IMR-90 (cell line): ENCODE data around the gene RASGRP2. TPM values are rescaled to one million over a fixed set of nuclear protein-coding genes. Genes with fewer than 3 reads are reported as not detected.

Source experiments
- ATAC-seq: fragments of 200-7000 bp; cut with Tn5 transposase; 2 replicates; pipeline ENCODE4 v1.9.1; 2020; ENCODE audit warnings: low read depth, mild to moderate bottlenecking, moderate library complexity
- BruUV-seq: library from RNA; stranded (reverse); fragments of 400-500 nt; replicated peaks from 2 replicates; lab custom pipeline; 2021; lab: Mats Ljungman, UMichigan
- CTCF ChIA-PET: fragments of 300-600 bp; formaldehyde crosslinking; extraction: SDS; loops from one replicate; lab custom pipeline; 2021; ENCODE audit warnings: antibody characterized with exemption; lab: Yijun Ruan, JAX
- POLR2A ChIA-PET: fragments of 300-600 bp; sonication (Branson Sonifier 250); formaldehyde crosslinking; loops from one replicate; lab custom pipeline; 2022; ENCODE audit warnings: antibody characterized with exemption; ENCODE audit not compliant: unreplicated experiment; lab: Charles Lee
- DNase-seq: peaks from one replicate; pipeline ENCODE4 v3.0.0; 2013
- H2AFZ ChIP-seq: replicated peaks from 2 replicates; pipeline ENCODE3; 2013; ENCODE audit warnings: low read length, mild to moderate bottlenecking; ENCODE audit not compliant: poor library complexity
- H2AK5ac ChIP-seq: 2 replicates; pipeline ENCODE4 v1.6.1; 2013; ENCODE audit warnings: low read depth, low read length, inconsistent platforms
- H2AK9ac ChIP-seq: replicated peaks from 2 replicates; pipeline ENCODE3; 2013; ENCODE audit warnings: mild to moderate bottlenecking, low read depth, low read length, moderate library complexity; ENCODE audit not compliant: poor library complexity
- H2BK120ac ChIP-seq: 2 replicates; pipeline ENCODE4 v1.6.1; 2013; ENCODE audit warnings: low read depth, low read length, inconsistent platforms
- H2BK15ac ChIP-seq: 3 replicates; pipeline ENCODE4 v1.6.1; 2013; ENCODE audit warnings: low read depth, low read length, inconsistent platforms
- H2BK20ac ChIP-seq: 2 replicates; pipeline ENCODE4 v1.6.1; 2013; ENCODE audit warnings: low read depth, mild to moderate bottlenecking, inconsistent platforms, low read length, moderate library complexity
- H2BK5ac ChIP-seq: 2 replicates; pipeline ENCODE4 v1.6.1; 2013; ENCODE audit warnings: mild to moderate bottlenecking, low read depth, low read length, inconsistent platforms; ENCODE audit not compliant: poor library complexity, severe bottlenecking
- H3K14ac ChIP-seq: replicated peaks from 2 replicates; pipeline ENCODE4 v1.6.1; 2013; ENCODE audit warnings: low read depth, low read length, inconsistent platforms
- H3K18ac ChIP-seq: 2 replicates; pipeline ENCODE4 v1.6.1; 2013; ENCODE audit warnings: low read depth, low read length, control low read depth
- H3K23ac ChIP-seq: 2 replicates; pipeline ENCODE4 v1.6.1; 2013; ENCODE audit warnings: low read depth, low read length, inconsistent platforms
- H3K27ac ChIP-seq: 2 replicates; pipeline ENCODE4 v1.5.1; 2013; ENCODE audit warnings: mild to moderate bottlenecking, control low read depth, low read length; ENCODE audit not compliant: insufficient read depth
- H3K27me3 ChIP-seq: 2 replicates; pipeline ENCODE4 v1.6.1; 2013; ENCODE audit warnings: low read length; ENCODE audit not compliant: control insufficient read depth, insufficient read depth
- H3K36me3 ChIP-seq: 2 replicates; pipeline ENCODE4 v1.6.1; 2013; ENCODE audit warnings: low read length, mixed read lengths; ENCODE audit not compliant: control insufficient read depth, insufficient read depth
- H3K4ac ChIP-seq: 2 replicates; pipeline ENCODE4 v1.6.1; 2013; ENCODE audit warnings: low read depth, low read length, inconsistent platforms
- H3K4me1 ChIP-seq: 2 replicates; pipeline ENCODE4 v1.6.1; 2013; ENCODE audit warnings: low read length, mixed read lengths; ENCODE audit not compliant: control insufficient read depth, insufficient read depth
- H3K4me2 ChIP-seq: 2 replicates; pipeline ENCODE4 v1.6.1; 2013; ENCODE audit warnings: low read depth, mild to moderate bottlenecking, control low read depth, low read length, moderate library complexity
- H3K4me3 ChIP-seq: 2 replicates; pipeline ENCODE4 v1.5.1; 2013; ENCODE audit warnings: low read depth, mild to moderate bottlenecking, control low read depth, low read length, moderate library complexity; ENCODE audit not compliant: insufficient read depth
- H3K56ac ChIP-seq: 2 replicates; pipeline ENCODE4 v1.6.1; 2013; ENCODE audit warnings: low read length, inconsistent platforms; ENCODE audit not compliant: insufficient read depth; ENCODE audit errors: extremely low read depth
- H3K79me1 ChIP-seq, 2 experiments: 2 replicates each; pipeline ENCODE4 v1.6.1; 2013; ENCODE audit warnings: low read length in 2 of 2, inconsistent platforms in 1 of 2, low read depth in 1 of 2
- H3K9ac ChIP-seq: 2 replicates; pipeline ENCODE4 v1.6.1; 2013; ENCODE audit warnings: low read depth, low read length, control low read depth
- H3K9me1 ChIP-seq: 2 replicates; pipeline ENCODE4 v1.6.1; 2013; ENCODE audit warnings: low read length, inconsistent platforms; ENCODE audit not compliant: insufficient read depth
- H3K9me3 ChIP-seq: 2 replicates; pipeline ENCODE4 v1.6.1; 2013; ENCODE audit warnings: low read length; ENCODE audit not compliant: control insufficient read depth, insufficient read depth
- H4K20me1 ChIP-seq: 2 replicates; pipeline ENCODE4 v1.6.1; 2013; ENCODE audit warnings: low read length, inconsistent platforms; ENCODE audit not compliant: insufficient read depth
- H4K5ac ChIP-seq: 2 replicates; pipeline ENCODE4 v1.6.1; 2013; ENCODE audit warnings: mild to moderate bottlenecking, low read depth, low read length, control low read depth
- H4K8ac ChIP-seq, 2 experiments: 2 replicates each; pipeline ENCODE4 v1.6.1; 2013; ENCODE audit warnings: low read depth in 2 of 2, low read length in 2 of 2, control low read depth in 1 of 2, inconsistent platforms in 1 of 2
- H4K91ac ChIP-seq: 2 replicates; pipeline ENCODE4 v1.6.1; 2013; ENCODE audit warnings: low read depth, low read length, inconsistent platforms; ENCODE audit not compliant: insufficient read depth
- CTCF ChIP-seq: conservative IDR thresholded peaks from 2 replicates; pipeline ENCODE4 v1.5.1; 2012; ENCODE audit warnings: mild to moderate bottlenecking, low read depth, low read length, improper control_type of control experiment
- ELK1 ChIP-seq: fragments of 150-350 bp; IDR thresholded peaks from 2 replicates; pipeline ENCODE4 v1.6.1; 2016; ENCODE audit warnings: low read depth, mild to moderate bottlenecking, low read length, moderate library complexity, borderline replicate concordance
- FOS ChIP-seq: fragments of 150-350 bp; IDR thresholded peaks from 2 replicates; pipeline ENCODE4 v1.6.1; 2016; ENCODE audit warnings: low read depth, low read length
- MXI1 ChIP-seq: IDR thresholded peaks from 2 replicates; pipeline ENCODE4 v1.6.1; 2012; ENCODE audit warnings: low read depth, mild to moderate bottlenecking, low read length, moderate library complexity, borderline replicate concordance
- POLR2A ChIP-seq: IDR thresholded peaks from 2 replicates; pipeline ENCODE4 v1.6.1; 2012; ENCODE audit warnings: mild to moderate bottlenecking, low read depth, low read length
- RAD21 ChIP-seq: IDR thresholded peaks from 2 replicates; pipeline ENCODE4 v1.6.1; 2012; ENCODE audit warnings: low read length, improper control_type of control experiment
- RCOR1 ChIP-seq: IDR thresholded peaks from 2 replicates; pipeline ENCODE4 v1.6.1; 2012; ENCODE audit warnings: mild to moderate bottlenecking, low read length, improper control_type of control experiment; ENCODE audit not compliant: insufficient replicate concordance
- RFX5 ChIP-seq: IDR thresholded peaks from 2 replicates; pipeline ENCODE4 v1.8.0; 2012; ENCODE audit warnings: low read depth, mild to moderate bottlenecking, low read length, moderate library complexity
- SMC3 ChIP-seq: fragments of 150-350 bp; IDR thresholded peaks from 2 replicates; pipeline ENCODE4 v1.6.1; 2016; ENCODE audit warnings: low read depth, mild to moderate bottlenecking, antibody characterized with exemption, low read length, moderate library complexity
- WGBS, 2 experiments: methylation state at CpG; one replicate each; pipeline versions ENCODE4 v1.1.5 to v1.1.7; 2013; ENCODE audit warnings: missing lambda C conversion rate in 2 of 2; ENCODE audit not compliant: insufficient read length in 1 of 2; ENCODE audit errors: extremely low coverage in 2 of 2; 5-methylcytosine and 5-hydroxymethylcytosine counted together
- dilution Hi-C: fragments of 300-500 bp; cut with HindIII; formaldehyde crosslinking; loops from one replicate; pipeline ENCODE4 v1.14.3; 2018; ENCODE audit warnings: low sequenced_read_pairs; ENCODE audit not compliant: unreplicated experiment
- in situ Hi-C: fragments of 300-500 bp; cut with MboI; formaldehyde crosslinking; loops from 3 replicates; pipeline ENCODE4 v1.14.3; 2019; ENCODE audit warnings: low sequenced_read_pairs, inconsistent platforms, mixed read lengths
- intact Hi-C: fragments of 100-400 bp; cut with micrococcal nuclease; formaldehyde crosslinking; loops from 2 replicates; pipeline ENCODE4 v1.10.0; 2022
- polyA plus RNA-seq, 3 experiments: library from polyadenylated mRNA; depleted of rRNA; stranded (reverse); fragments of >200 nt; gene quantifications; 2 replicates each; pipeline ENCODE4 v1.2.3, GENCODE V29; 2012; ENCODE audit warnings: low replicate concordance in 1 of 3
- total RNA-seq: library from RNA; depleted of rRNA; stranded (reverse); fragments of >200 nt; gene quantifications from 2 replicates; pipeline ENCODE4 v1.2.3, GENCODE V29; 2012

RASGRP2 gene
- total and polyA plus RNA-seq, 2 of the 4 experiments (the other 2 are of a cell fraction) = 1.2 TPM; not detected in 1

GRCh38 chr11:64690235-64690634 is 53.7 kb downstream of the RASGRP2 start:
- H3K27ac ChIP-seq = no peak overlapping the region
- H3K9ac ChIP-seq = no peak overlapping the region

More at GRCh38 chr11:64690235-64690634, 53.7 kb downstream of the RASGRP2 start:
- Histone ChIP-seq H3K23ac (no peak overlapping the region), H3K18ac (no peak overlapping the region), H3K14ac (no peak overlapping the region), H3K4ac (no peak overlapping the region), H3K4me1 (no peaks in the 10 kb centered on the region; the same call in 1 of the 2 replicates), H4K5ac (no peak overlapping the region), H2AK5ac (no peak overlapping the region), H3K4me3 (no peak overlapping the region), H4K91ac (no peak overlapping the region), H2AFZ (no peak overlapping the region), H2BK120ac (no peak overlapping the region), H3K9me3 (no peaks in the 10 kb centered on the region), H3K27me3 (peaks cover 70% of the 10 kb centered on the region), H3K4me2 (no peak overlapping the region), H3K9me1 (no peaks in the 10 kb centered on the region), H2BK15ac (no peak overlapping the region), H2BK20ac (no peak overlapping the region), H2BK5ac (no peak overlapping the region), H4K8ac (no peak overlapping the region), H2AK9ac (no peak overlapping the region), H3K56ac (no peak overlapping the region), H4K20me1 (no peaks in the 10 kb centered on the region), H3K79me1 (no peaks in the 10 kb centered on the region), H3K36me3 (no peaks in the 10 kb centered on the region)
- no peak for ATAC-seq
- WGBS, 2 experiments = 42% methylated on average over 2 of the region's 8 CpGs; no CpG with 5 or more reads in 1 of the 2 experiments
- no peak for DNase-seq
- dilution Hi-C loops (no loop called here), intact Hi-C loops (no loop called here), in situ Hi-C loops (no loop called here)
- ChIA-PET POLR2A (no interaction called here), CTCF (no interaction called here)
- no peak for TF ChIP-seq RCOR1
- TF ChIP-seq RAD21 = no peak
- TF ChIP-seq ELK1 = no peak
- no peak for TF ChIP-seq SMC3
- TF ChIP-seq FOS = no peak
- TF ChIP-seq CTCF = no peak
- TF ChIP-seq MXI1 = no peak
- no peak for TF ChIP-seq RFX5
- TF ChIP-seq POLR2A = no peak
- no TSS peak for BruUV-seq
